Stimulated activated CD4-positive, alpha-beta T cell treated with anti-CD3 and anti-CD28 coated beads, Interleukin-12 subunit alpha, Interleukin-12 subunit beta, amount 100 ng/mL, for 48 hours (primary cell): ENCODE measurements around the gene KRTAP4-1.
"Not testable (repeated sequence)": the region's sequence is repeated elsewhere in the genome, so short reads cannot be mapped to it uniquely, and the experiment has no call there.

Experiments used
- DNase-seq, 3 donors: peaks; one replicate each; pipeline ENCODE4 v3.0.0-alpha.2; 2020; ENCODE audit warnings: low read depth in 2 of 3, low spot score in 1 of 3

Gene KRTAP4-1

DNA sequence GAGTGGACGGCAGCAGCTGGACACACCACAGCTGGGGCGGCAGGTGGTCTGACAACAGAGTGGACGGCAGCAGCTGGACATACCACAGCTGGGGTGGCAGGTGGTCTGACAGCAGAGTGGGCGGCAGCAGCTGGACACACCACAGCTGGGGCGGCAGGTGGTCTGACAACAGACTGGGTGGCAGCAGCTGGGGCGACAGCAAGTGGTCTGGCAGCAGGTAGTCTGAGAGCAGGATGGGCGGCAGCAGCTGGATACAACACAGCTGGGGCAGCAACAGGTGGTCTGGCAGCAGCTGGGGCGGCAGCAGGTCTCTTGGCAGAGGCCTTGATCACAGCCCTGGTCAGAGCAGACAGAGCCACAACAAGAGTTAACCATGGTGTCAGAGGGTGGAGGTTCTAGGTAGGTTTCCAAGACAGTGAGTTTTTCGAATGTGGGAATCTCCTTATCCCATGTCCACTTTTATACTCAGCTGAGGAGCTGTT is at the start of gene KRTAP4-1:
Gene KRTAP4-1, minus strand, starts transcription at position 432 of the 482 bp plus-strand sequence. Its CDS starts 57 bp downstream, at position 375.
- DNase-seq = no peak

DNA sequence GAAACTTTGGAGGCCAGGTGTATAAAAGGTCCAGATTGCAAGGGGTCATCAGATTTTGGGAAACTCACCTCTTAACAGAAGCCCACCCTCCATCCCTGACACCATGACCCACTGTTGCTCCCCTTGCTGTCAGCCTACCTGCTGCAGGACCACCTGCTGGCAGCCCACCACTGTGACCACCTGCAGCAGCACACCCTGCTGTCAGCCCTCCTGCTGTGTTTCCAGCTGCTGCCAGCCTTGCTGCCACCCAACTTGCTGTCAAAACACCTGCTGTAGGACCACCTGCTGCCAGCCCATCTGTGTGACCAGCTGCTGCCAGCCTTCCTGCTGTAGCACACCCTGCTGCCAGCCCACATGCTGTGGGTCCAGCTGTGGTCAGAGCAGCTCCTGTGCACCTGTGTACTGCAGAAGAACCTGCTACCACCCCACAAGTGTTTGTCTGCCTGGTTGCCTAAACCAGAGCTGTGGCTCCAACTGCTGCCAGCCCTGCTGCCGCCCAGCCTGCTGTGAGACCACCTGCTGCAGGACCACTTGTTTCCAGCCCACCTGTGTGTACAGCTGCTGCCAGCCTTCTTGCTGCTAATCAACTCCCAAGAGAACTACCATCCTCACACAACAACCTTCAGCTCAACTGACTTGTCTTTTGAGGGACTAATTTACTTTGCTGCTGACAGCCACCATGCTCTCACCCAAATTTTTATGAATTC is 47.8 kb upstream of the KRTAP4-1 start, which contains the start of gene KRTAP9-3:
Gene KRTAP9-3, plus strand, starts transcription at position 51 of the 707 bp plus-strand sequence. Its CDS starts 53 bp downstream, at position 104.
- DNase-seq = not testable (repeated sequence)

DNA sequence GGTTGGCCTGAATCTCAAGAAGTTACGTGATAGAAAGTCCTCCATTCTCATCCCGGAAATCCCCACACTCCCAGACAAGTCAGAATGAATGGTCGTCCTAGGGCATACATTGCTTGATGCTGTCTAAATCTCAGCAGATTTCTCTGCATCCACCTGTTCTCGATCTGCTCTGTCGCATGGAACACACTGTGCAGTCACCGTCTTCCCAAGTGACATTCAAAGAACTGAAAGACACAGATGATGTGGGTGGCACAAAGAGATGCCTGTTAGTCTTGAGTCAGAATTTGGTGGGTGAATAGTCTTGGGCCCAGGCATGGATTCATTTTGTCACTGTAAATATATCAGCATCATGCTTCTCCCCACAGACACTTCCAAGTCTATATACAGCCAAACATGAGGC is 47.0 kb upstream of the KRTAP4-1 start:
- DNase-seq = no peak

DNA sequence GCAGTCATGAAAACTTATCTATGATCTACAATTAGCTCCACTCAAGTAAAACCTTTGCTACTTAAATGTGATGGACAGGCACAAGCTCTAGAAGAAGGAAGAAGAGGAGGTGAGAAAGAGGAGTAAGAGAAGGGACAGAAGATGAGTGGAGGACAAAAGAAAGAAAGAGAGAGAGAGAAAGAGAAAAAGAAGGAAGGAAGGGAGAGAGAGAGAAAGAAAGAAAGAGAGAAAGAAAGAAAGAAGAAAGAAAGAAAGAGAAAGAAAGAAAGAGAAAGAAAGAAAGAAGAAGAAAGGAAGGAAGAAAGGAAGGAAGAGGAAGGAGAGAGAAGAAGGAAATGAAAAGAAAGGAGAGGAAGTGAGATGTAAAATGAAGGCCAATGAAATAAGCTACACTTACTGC is 45.4 kb upstream of the KRTAP4-1 start:
- DNase-seq = no peak

DNA sequence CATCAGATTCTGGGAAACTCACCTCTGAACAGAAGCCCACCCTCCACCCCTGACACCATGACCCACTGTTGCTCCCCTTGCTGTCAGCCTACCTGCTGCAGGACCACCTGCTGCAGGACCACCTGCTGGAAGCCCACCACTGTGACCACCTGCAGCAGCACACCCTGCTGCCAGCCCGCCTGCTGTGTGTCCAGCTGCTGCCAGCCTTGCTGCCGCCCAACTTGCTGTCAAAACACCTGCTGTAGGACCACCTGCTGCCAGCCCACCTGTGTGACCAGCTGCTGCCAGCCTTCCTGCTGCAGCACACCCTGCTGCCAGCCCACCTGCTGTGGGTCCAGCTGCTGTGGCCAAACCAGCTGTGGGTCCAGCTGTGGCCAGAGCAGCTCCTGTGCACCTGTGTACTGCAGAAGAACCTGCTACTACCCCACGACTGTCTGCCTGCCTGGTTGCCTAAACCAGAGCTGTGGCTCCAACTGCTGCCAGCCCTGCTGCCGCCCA is 41.9 kb upstream of the KRTAP4-1 start, which contains the start of gene KRTAP9-2:
Gene KRTAP9-2, plus strand, starts transcription at position 51 of the 498 bp plus-strand sequence. Its CDS starts 7 bp downstream, at position 58.
- not testable (repeated sequence) for DNase-seq

DNA sequence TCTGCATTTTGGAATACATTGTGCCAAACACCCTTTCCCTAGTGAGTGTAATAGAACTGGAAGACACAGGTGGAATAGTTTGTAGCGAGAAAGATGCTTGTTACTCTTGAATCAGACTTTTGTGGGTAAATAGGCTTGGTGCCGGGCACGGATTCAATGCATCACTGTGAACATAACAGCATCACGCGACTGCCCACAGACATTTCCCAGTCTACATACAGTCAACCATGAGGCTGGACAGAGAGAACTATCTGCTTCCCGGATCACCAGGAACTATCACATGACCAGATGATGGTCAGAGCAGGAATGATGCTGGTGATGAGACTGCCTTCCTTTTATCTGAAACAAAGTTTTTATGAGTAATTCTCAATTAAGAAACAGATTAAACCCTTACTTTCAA is 41.3 kb upstream of the KRTAP4-1 start:
- DNase-seq = no peak

DNA sequence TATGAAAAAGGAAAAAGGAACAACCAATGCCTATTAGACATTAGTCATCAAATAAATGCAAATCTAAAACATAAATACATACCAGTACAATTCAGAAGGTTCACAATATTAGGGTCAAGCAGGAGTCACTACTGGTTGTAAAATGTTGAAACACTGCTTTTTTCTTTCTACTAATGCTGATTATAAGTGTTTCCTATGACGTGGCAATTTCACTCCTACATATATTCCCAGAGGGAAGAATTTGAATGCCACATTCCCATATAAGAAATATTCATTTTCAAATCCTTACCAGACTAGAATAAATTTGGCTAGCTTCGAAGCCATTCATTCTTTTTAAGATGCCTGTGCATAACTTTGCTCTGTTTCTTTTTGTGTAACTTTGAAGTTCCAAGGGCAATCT is 39.1 kb upstream of the KRTAP4-1 start:
- no peak for DNase-seq

DNA sequence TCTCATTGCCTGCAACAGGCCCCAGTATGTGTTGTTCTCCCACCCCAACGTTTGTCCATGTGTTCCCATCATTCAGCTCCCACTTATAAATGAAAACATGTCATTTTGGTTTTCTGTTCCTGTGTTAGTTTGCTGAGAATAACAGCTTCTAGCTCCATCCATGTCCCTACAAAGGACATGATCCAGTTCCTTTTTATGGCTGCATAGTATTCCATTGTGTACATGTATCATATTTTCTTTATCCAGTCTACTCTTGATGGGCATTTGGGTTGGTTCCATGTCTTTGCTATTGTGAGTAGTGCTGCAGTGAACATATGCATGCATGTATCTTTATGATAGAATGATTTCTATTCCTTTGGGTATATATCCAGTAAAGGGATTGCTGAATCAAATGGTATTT is 31.0 kb upstream of the KRTAP4-1 start:
- DNase-seq = no peak

DNA sequence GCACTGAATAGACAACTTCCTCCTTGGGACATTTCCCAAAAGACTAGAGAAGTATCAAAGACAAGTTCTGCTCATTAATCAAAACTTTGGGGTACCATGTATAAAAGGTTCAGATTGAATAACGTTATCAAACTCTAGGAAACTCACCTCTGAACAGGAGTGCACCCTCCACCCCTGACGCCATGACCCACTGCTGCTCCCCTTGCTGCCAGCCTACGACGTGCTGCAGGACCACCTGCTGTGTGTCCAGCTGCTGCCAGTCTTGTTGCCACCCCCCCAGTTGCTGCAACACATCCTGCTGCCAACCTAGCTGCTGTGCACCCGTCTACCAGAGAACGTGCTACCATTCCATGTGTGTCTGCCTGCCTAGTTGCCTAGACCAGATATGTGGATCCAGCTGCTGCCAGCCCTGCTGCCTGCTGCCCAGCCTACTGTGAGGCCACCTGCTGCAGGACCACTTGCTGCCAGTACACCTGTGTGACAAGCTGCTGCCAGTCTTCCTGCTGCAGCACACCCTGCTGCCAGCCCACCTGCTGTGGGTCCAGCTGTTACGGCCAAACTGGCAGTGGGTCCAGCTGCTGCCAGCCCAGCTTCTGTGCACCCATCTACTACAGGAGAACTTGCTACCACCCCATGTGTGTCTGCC is 27.9 kb upstream of the KRTAP4-1 start:
- DNase-seq = no peak

DNA sequence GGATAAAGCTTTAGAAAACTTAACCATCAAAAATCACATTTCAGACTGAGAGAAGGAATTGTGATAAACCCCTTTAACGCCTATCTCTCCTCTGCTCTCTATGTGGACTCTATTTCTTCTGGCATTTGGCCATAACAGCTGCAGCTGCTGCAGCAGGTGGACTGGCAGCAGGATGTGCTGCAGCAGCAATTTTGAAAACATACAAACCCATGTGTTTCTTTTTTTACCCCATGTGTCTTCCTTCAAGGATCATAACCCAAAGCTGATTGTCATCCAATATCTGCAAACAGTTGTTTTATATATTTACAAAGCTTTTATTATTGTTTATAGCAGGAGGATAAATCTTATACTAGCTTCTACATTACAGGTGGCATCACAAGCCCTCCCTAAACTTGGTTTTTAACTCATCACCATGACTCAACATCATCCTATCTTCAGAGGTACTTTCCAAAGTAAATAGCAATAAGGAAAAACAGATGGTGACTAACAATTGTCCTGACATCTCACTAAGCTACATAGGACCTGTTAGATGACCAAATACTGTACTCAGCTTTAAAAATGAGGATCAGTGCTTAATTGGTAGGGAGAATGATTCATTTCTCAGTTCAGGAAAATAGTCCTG is 27.2 kb upstream of the KRTAP4-1 start:
- no peak for DNase-seq

DNA sequence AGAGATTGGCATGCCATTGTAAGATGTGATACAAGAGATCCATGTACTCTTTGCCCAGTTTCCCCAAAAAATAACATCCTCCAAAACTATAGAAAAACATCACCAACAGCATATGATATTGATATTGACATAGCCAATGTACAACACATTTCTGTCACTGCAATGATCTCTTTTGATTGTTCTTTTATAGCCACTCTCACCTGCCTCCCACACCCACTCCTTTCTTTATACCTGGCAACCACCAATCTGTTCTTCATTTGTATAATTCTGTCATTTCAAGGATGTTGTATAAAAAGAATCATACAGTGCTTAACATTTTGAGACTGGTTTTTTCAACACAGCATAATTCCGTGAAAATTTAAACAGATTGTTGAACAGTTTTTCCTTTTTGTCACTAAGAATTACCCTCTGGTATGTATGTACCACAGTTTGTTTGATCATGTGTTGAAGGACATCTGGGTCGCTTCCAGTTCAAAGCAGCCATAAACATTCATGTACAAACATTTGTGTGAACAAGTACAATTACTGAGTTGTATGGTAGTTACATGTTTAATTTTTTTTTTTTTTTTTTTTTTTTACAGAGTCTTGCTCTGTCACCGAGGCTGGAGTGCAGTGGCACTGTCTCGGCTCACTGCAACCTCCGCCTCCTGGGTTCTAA is 14.8 kb upstream of the KRTAP4-1 start:
- no peak for DNase-seq

DNA sequence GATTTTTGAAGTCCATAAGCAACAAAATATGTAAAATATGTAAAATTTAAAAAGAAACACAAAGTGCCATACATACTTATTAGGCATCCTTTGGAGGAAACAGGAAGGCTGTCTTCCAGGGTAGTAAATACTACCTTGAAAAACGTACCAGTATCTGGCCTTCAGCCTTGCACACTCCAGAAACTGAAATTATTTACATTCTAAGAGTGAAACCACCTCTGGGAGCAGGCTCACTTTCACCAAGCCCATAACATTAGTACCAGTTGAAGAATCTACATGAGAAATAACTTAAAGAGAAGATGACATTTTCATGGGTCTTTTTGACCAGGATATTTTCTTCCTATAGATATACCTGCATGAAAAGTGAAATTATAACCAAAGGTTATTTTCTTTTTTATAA is 11.4 kb upstream of the KRTAP4-1 start:
- DNase-seq = no peak

DNA sequence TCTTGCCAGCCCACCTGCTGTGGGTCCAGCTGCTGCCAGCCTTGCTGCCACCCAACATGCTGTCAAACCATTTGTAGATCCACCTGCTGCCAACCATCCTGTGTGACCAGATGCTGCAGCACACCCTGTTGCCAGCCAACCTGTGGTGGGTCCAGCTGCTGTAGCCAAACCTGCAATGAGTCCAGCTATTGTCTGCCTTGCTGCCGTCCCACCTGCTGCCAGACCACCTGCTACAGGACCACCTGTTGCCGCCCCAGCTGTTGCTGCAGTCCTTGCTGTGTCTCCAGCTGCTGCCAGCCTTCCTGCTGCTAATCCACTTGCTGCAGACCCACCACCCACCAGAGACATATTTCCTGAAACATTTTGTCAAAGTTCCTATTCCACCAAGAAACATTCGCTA is 5.6 kb upstream of the KRTAP4-1 start:
- DNase-seq = no peak

DNA sequence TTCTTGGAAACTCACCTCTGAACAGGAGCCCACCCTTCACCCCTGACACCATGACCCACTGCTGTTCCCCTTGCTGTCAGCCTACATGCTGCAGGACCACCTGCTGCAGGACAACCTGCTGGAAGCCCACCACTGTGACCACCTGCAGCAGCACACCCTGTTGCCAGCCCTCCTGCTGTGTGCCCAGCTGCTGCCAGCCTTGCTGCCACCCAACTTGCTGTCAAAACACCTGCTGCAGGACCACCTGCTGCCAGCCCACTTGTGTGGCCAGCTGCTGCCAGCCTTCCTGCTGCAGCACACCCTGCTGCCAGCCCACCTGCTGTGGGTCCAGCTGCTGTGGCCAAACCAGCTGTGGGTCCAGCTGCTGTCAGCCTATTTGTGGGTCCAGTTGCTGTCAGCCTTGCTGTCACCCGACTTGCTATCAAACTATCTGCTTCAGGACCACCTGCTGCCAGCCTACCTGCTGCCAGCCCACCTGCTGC is 5.2 kb upstream of the KRTAP4-1 start, which contains the start of gene KRTAP9-1:
Gene KRTAP9-1, plus strand, starts transcription at position 51 of the 482 bp plus-strand sequence. Its CDS starts 0 bp downstream, at position 51.
- DNase-seq = not testable (repeated sequence)

DNA sequence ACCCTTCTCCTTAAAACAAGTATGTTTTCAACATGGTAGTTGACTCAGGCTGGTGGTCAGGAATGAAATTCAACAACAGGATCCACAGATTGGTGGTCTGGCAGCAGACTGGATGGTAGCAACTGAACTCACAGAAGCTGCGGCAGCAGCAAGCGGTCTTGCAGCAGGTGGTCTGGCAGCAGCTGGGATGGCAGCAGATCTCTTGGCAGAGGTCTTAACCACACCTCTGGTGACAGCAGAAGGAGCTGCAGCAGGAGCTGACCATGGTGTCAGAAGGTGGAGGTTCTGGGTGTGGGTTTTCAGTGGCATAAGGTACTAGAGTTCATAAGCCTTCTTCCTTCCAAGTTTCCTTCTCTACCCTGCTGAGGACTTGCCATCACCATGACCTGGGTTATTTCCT is 2.2 kb upstream of the KRTAP4-1 start:
- DNase-seq = no peak

DNA sequence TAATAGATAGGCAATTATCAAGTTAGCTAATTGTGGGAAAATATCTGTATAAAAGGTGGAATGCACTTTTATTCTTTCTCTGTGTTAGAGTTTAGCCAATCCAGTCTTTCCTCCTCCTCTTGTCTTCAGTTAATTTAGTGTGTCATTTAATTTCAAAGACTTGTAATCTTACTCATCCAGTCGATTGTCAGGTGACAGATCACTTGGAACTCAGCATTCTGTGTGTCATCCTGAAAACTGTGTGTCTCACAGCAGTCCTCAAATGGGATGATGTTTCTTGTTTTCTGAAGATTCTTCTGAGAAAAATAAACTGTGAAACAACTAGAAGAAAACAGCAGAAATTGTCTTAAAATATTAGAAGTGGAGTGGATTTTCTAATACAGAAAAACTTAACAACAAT is 290 bp upstream of the KRTAP4-1 start:
- DNase-seq = no peak

DNA sequence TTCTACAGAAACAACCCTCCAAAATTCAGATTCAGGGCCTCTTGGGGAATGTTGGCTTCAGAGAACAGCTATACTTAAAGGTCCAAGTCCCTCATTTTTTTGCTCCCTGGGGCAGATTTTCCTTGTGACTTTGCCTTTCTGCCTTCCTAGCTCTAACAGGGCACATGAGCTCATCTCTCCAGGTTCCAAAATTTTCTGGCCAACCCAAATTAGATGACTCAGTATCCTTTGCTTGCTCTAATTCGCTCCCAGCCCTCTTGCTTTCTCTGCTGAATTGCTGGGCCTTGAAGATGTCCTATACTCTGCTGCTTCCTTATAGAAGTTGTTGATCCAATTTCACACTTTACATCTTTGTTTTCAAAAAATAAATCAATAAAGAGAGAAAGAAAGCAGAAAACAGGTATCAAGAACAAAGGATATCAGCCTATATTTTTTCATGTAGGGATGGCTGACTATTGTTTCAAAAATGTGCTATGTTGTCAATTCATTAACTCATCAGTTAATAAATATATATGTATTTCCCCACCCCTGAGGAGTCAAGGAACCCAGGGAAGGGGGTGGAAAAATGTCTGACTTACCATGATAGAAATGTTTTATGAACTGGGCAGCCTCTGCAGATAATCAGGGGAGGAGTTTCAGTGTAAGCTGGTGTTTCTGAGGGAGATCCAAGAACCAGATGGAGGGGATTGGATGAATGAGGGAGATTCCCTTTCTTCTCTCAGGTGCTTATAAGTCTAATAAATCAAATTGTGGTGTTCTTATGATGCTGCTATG is 5.7 kb downstream of the KRTAP4-1 start:
- no peak for DNase-seq

DNA sequence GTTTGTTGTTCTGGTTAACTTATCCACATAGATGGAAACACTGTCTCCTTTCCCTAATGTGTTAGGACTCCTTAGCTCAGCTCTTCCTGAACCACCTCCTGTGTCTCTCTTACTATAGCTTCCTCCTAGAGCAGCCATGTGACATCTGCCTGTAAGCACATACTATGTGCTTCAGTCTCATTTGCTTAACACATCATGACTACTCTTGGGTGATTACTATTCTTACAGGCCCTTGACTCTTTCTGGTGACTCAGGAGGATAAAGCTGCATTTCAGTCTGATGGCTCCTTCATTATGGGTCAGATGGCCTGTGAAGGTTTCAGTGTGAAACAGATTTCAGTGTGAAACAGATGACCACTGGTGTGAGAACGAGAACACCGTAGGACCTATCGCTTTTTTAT is 6.4 kb downstream of the KRTAP4-1 start:
- no peak for DNase-seq

DNA sequence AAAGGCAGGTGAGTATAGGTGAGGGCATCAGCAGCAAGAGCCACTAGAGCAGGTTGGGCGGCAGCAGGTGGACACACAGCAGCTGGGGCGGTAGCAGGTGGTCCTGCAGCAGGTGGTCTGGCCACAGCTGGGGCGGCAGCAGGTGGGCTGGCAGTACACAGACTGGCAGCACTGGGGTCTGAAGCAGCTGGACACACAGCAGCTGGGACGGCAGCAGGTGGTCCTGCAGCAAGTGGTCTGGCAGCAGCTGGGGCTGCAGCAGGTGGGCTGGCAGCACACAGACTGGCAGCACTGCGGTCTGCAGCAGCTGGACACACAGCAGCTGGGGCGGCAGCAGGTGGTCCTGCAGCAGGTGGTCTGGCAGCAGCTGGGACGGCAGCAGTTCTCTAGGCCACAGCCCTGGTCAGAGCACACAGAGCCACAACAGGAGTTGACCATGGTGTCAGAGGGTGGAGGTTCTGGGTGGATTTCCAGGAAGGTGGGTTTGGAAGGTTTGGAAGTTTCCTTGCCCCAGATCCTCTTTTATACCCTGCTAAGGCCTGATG is 6.9 kb downstream of the KRTAP4-1 start, which contains the start of gene KRTAP4-2:
Gene KRTAP4-2, minus strand, starts transcription at position 495 of the 545 bp plus-strand sequence. Its CDS starts 57 bp downstream, at position 438.
- no peak for DNase-seq
